Activated gamma-delta T cell treated with anti-CD3 and anti-CD28 coated beads, Interleukin-2, amount 50 U/mL, for 16 hours (primary cell): Measurements from ENCODE around the gene UNC93A.
"Not testable (repeated sequence)": the region's sequence is repeated elsewhere in the genome, so short reads cannot be mapped to it uniquely, and the experiment has no call there.

Experiments used
- DNase-seq: peaks from one replicate; pipeline ENCODE4 v3.0.0-alpha.2; 2020; ENCODE audit warnings: low read depth

UNC93A gene

DNA sequence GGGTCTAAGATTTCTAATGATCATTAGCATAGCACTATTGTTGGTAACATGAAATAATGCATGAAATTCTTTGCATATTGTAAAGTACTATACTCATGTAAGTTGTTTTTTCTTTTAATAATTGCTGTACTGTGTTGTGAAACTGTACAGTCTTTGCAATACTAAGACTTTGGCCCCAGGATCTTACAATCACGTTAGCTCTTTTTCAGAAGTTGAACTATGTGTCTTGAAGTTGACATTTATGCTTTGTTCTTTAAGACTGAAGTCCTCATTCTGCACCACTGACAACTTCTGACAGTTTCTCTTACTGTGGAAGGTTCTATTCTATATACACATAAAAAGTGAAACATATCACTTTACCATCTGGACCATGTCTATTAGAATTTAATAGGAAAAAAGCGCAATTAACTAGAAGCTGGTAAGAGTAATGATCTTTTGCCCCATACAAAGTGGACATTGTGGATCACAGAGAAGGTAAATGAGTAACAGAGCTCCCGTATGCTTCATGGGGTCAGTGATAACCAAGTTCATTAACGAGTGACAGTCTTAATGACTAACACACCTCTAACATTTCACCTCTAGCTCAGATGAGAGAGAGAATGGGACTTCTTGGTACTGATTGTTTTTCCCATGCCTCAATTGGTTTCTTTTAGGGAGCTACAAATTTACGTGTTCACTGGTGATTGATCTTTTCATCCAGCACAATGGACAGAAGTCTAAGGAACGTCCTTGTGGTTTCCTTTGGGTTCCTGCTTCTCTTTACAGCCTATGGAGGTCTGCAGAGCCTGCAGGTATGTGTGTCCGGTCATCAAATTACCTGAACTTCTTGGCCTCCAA lies at the start of gene UNC93A:
Gene UNC93A (plus strand): TSS at position 530 of the 837 bp plus-strand sequence. CDS start 175 bp downstream, at position 705.
- DNase-seq = no peak

DNA sequence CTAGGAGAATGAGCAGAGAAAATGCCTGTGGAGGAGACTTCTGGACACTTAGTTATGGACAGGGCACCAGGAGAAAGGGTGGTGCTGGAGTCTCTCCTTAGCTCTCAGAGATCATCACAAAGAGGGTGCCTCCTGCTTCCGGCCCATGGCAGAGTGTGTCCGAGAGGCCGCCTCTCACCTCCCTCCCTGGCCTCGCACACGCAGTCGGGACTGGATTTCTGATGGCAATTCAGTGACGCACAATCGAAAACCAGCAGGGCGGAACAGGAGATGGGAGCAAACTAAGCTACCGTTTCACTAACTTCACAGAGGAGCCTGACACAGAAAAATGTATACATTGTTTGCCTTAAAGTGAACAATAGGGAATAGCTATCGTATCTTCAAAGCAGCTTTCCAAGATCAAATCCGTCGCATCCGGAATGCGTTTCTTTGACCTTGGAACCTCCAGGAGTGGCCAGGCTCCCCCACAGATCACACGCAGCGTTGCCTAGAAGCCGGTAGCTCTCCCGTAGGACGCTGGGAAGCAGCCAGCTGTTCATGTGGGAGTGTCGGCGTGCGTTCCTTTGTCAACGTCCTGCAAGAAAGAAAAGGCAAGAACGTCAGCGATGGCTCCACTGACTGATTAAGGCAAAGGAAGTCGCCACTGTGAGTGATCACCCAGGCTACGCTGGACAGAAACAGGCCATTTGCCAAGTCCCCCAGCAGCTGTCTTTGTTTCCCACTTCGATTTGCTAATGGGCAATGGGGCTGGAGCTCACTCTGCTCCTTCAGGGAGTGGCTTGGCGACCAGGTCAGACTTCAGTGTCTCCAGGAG lies 49.6 kb upstream of the UNC93A start:
- DNase-seq = not testable (repeated sequence)

DNA sequence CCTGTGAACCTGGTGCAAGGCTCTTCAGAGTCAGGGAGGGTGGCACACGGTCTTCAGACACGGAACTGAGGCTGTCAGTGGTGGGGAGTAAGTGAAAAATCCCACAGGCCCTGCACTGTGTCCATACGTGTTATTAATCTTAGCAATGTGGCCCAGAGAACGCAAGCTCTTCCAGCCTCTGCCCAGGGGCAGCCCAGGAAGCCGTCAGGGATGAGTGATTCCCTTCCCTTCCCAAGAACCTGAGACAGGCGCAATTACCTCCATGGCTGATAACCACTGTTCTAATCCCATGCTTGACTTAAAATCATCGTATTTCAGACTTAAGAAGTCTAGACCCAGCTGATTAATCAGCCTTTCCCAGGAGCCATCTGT lies 49.0 kb upstream of the UNC93A start:
- DNase-seq = not testable (repeated sequence)

DNA sequence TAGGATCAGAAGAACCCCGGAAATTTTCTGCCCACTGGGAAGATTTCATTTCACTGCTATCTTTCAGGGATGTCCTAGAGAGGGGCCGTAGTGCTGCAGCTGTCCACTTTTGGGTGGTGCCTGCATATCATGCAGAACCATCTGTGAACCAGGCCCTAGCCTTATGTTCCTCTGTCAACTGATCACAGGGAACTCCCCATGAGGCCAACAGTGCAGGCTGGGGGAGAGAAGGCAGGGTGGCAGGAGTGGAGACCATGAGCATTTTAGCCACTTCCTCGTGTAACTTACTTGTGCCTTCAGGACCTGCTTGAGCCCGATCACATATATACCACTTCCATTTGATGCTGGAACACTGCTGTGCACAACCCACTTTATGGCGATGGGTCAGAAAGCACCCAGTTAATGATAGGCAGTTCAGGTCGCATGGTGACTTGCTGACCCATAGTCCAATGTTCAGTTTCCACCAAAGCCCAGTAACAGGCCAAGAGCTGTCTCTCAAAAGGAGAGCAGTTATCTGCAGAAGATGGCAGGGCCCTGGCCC lies 48.5 kb upstream of the UNC93A start:
- DNase-seq = not testable (repeated sequence)

DNA sequence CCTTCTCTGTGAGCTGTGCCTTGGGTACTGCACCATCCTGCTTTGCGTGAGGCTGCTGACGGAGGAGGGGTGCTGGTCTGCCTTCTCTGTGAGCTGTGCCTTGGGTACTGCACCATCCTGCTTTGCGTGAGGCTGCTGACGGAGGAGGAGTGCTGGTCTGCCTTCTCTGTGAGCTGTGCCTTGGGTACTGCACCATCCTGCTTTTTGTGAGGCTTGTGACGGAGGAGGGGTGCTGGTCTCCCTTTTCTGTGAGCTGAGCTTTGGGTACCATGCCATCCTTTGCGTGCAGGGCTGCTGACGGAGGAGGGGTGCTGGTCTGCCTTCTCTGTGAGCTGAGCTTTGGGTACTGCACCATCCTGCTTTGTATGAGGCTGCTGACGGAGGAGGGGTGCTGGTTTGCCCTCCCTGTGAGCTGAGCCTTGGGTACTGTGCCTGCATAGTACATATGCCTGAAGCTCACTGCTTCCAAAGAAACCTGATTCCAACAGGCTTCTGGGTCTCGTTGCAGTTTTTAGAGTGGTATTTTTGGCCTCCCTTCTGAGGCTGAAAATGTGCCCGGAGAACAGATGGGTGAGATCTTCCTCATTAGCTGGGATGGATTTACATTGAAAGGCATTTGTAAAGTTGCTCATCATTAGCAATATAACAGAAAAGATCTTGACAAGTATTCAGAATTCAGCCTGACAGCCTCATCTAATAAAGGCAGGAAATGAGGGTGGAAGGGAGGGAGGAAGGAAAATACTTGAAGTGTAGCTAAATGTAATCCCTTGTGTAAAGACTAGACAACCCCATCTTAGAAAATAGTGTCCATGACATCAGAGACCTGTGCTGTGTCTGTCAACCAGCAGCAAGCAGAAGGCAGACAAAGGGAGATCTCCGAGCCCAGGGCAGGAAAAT lies 46.8 kb upstream of the UNC93A start:
- no peak for DNase-seq

DNA sequence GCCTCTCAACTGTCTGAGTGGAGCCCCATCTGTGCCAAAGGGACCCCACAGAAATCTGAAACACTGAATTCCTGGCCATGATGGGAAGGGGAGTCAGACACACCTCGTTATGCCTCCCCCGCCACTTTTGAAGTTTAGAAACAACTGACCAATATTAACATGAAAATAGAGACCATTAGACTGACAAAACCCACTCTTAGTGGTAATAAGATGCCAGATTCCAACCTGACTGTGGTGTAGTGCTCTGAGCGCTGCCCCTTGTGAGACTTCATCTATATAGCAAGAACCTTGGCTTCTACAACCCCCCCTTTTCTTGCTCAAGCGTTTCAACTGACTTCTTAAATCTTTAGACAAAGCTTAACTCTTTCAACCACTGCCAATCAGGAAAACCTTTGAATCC lies 46.1 kb upstream of the UNC93A start:
- no peak for DNase-seq

DNA sequence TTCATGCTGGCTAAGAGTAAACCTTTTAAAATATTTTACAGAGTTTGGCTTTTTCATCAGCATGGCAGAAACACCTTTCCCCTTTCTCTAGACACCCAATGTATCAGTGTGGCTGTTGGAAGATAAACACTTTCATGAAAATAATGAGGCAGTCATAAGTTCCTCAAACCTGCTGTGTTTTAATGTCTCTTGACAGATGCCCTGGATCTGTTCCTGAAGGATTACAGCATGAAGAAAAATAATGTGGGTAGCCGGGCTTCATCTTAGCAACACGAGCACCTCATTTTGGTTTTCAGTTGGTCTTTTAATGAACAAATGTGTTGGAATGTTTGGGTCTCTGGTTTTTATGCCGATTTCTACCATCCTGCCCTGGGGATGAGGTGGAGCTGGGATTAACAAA lies 45.5 kb upstream of the UNC93A start:
- no peak for DNase-seq

DNA sequence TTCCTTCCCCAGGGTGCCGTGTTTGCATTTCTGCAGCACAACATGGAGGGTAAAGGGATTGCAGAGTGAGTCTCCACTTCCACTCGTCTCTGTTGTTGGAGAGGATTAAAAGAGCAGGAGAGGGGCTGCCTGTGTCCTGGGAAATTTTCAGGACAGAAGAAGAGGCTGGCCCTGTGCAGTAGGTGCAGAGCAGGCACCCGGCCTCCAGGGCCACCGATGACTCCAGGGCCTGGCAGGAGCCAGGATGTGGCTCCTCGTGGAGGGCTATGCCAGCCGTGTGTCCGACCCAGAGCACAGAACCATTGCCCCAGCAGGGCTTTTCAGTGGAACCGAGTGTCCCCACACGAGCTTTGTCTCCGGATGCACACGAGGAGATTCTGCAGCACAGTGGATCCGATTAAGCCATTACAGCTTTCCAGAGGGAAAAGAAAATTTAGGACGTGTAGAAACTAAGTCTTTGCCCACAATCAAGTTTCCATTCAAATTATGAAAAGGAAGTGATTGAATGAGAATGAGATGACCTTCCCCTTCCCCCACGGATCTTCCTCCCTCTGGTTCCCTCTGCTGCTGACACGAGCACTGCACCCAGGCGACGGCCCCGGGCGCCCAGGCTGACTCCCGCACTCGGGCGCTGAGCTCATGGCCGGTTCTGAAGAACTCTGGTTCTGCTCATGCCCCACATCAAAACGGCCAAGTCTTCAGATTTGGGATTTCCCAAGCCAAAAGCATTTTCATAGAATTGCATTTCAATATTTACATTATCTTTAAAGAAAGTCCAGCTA lies 43.1 kb upstream of the UNC93A start:
- no peak for DNase-seq

DNA sequence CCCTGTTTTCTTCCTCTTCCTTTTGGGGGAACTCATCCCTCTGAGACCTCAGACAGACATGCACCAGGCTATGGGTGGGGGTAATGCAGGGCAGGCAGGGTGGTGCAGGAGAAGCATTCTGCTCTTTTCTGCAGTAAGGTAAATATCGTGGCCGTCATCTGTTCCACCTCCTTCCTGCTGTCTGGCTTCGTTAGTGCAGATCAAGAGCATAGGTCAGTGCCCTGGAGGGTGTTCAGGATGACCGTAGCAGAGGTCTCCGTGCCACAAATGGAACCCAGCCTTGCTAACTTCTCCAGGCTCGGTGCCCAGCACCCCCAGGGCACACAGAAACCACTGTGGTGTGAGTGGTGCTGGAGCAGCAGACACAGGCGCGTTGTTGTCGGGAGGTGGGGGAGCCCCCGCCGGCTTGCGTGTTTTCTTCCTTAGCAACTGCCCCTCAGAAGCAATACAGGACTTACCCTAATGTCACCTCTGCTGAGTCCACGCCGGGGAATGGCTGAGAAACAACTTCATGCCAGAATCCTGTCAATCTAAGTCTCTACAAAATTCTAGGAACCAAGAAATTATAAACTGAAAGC lies 42.1 kb upstream of the UNC93A start:
- not testable (repeated sequence) for DNase-seq

DNA sequence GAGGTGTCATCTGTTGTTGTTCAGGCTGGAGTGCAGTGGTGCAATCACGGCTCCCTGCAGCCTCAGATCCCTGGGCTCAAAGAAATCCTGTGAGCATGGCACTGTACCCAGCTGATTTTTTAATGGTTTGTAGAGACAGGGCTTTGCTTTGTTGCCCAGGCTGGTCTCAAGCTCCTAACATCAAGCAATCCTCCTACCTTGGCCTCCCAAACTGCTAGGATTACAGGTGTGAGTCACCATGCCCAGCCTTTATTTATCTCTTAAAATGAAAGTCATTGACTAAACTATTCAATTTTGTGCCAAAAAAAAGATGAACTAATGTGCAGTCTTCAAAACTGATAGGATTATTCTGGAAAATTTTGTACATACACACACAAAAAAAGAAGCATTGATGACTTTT lies 38.8 kb upstream of the UNC93A start:
- DNase-seq = no peak

DNA sequence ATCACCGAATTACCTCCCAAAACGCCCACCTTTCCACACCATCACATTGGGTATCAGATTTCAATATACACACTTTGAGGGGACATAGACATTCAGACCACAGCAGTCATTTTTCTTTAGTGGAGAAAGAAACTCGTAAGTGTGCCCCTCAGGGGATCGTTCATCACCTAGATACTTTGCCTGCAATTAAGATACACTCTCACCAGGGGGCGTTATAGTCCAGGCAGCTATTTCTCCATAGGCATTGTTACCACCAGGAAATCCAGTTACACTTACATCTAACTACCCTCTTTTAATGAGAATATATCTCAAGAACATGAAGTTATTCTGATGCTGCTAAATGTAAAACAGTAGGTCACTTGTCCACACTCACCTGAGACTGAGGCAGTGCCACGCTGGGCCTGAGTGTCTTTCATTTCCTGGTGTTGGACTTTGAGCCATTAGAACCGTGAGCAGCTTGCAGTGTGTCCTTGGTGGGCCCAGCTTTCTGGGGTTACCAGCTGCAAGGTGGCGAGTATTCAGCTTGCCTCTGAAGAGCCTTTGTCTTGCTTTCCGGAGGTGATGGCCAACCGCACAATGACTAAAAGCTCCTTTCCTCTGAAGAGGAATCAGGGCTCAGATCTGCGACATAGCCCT lies 35.1 kb upstream of the UNC93A start:
- no peak for DNase-seq

DNA sequence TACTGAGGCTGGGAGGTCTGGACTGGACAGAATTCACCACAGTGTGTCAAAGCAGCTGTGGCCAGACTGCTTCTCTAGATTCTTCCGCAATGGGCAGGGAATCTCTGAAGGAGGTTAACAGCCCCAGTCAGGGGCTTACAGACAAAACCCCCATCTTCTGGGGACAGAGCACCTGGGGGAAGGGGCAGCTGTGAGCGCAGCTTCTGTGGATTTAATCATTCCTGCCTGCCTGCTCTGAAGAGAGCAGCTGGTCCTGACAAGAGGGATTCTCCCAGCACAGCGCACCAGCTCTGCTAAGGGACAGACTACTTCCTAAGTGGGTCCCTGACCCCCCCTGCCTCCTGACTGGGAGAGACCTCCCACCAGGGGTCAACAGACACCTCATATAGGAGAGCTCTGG lies 32.5 kb upstream of the UNC93A start:
- no peak for DNase-seq

DNA sequence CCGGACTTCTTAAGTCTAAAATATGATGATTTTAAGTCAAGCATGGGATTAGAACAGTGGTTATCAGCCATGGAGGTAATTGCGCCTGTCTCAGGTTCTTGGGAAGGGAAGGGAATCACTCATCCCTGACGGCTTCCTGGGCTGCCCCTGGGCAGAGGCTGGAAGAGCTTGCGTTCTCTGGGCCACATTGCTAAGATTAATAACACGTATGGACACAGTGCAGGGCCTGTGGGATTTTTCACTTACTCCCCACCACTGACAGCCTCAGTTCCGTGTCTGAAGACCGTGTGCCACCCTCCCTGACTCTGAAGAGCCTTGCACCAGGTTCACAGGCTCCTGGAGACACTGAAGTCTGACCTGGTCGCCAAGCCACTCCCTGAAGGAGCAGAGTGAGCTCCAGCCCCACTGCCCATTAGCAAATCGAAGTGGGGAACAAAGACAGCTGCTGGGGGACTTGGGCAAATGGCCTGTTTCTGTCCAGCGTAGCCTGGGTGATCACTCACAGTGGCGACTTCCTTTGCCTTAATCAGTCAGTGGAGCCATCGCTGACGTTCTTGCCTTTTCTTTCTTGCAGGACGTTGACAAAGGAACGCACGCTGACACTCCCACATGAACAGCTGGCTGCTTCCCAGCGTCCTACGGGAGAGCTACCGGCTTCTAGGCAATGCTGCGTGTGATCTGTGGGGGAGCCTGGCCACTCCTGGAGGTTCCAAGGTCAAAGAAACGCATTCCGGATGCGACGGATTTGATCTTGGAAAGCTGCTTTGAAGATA lies 24.9 kb upstream of the UNC93A start:
- not testable (repeated sequence) for DNase-seq

DNA sequence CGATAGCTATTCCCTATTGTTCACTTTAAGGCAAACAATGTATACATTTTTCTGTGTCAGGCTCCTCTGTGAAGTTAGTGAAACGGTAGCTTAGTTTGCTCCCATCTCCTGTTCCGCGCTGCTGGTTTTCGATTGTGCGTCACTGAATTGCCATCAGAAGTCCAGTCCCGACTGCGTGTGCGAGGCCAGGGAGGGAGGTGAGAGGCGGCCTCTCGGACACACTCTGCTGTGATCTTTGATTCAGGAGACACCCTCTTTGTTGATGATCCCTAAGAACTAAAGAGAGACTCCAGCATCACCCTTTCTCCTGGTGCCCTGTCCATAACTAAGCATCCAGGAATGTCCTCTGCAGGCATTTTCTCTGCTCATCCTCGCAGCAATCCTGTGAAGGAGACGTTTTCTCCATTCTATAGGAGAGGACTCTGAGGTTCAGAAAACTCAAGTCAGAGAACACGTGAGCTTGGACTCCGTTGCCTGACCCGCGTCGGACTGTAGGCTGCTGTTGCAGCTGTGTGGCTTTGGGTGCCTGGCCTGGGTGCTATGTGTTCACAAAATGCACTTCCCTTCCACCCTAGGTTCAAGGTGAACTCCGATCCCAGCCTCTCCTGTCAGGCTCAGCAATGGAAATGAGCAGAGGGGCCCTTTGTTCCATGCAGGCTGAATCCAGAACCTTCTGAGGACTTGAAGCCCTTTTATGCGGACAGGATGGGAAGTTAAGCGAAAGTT lies 24.1 kb upstream of the UNC93A start:
- no peak for DNase-seq

DNA sequence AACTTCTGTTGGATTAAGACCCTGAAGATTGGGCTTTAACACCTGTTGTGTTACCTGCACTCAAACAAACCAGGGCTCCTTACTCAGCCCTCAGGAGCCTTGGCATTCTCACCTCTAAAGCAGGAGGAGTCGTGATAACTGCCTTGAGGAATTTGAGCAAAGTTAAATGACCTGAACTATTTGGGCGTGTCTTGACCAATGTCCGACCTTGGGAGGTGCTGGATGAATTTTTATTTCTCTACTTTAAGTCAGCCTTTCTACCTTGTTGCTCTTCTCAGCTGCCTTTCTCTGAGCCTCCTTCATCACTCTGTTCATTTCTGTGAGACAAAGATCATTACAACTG lies 23.6 kb upstream of the UNC93A start:
- not testable (repeated sequence) for DNase-seq

DNA sequence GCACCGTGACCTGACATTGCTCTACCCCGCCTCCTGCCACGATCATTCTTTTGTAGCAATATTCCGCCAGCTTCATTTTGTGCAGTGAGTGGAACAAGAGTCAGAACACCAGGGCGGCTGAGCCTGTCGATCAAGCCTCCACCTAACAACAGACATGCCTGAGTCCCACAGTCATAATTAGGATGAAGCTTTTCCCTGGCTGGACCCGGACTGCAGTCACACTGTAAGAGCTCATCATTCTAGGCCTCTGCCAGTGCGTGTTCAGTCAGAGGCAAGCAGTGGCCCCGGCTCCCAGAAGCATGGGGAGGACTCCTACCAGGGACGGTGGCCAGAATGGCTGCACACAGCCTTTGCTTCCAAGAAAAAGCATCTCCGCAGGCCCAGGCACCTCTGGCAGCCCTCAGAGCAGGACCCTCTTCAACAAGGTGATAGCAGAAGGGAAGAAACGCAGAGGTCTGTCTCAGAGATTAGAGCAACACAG lies 23.2 kb upstream of the UNC93A start:
- no peak for DNase-seq

DNA sequence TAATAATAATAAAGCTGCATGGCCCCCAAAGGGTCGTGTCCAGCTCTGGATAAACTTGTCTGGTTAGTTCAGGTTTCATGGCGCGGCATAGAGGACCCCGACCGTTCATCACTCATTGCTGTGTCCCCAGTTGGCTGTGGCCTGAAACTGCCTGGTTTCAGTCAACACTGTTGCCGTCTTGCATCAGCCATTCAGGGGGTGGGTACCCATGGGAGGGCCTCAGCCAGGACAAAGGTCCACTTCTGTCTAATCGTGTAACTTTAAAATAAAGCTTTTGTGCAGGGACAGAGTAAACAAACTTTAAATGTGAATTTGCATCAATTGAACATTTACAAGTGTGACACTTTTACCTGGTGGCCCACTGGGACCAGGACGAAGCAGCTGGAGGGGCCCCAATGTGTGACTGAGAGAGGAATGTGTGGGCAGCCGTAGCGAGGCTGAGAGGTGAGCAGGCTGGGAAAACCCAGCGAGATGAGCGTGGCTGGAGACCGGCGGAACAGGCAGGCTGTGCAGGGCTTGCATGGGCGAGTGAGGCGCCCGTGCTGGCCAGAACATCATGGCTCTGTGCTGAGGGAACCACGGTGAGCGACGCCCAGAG lies 22.3 kb upstream of the UNC93A start:
- DNase-seq = no peak
